OCI-LY1 (cell line): ENCODE measurements around the gene HDAC6.

Experiments used
- H2AFZ ChIP-seq: fragments of 200-600 bp; sonication (generic), shearing (Covaris generic); 2 replicates; pipeline ENCODE4 v1.6.0; 2014; ENCODE audit warnings: antibody characterized with exemption, mild to moderate bottlenecking, low read length
- H3F3A ChIP-seq: fragments of 200-600 bp; sonication (generic), shearing (Covaris generic); 2 replicates; pipeline ENCODE4 v1.6.0; 2014; ENCODE audit warnings: mild to moderate bottlenecking, antibody characterized with exemption, low read length, moderate library complexity; ENCODE audit not compliant: insufficient read depth
- H3K27ac ChIP-seq: fragments of 200-600 bp; sonication (generic); 2 replicates; pipeline ENCODE4 v1.5.1; 2014; ENCODE audit warnings: low read length, mixed run types, mild to moderate bottlenecking, low read depth; ENCODE audit not compliant: poor library complexity, severe bottlenecking
- H3K27me3 ChIP-seq: fragments of 200-600 bp; sonication (generic); 2 replicates; pipeline ENCODE4 v1.6.0; 2014; ENCODE audit warnings: antibody characterized with exemption, mild to moderate bottlenecking, low read length, moderate library complexity; ENCODE audit not compliant: insufficient read depth
- H3K36me3 ChIP-seq: fragments of 200-600 bp; sonication (generic); 2 replicates; pipeline ENCODE4 v1.6.1; 2014; ENCODE audit warnings: mild to moderate bottlenecking, antibody characterized with exemption, low read length, moderate library complexity, mixed read lengths; ENCODE audit not compliant: insufficient read depth
- H3K4me1 ChIP-seq: fragments of 200-600 bp; sonication (generic); 2 replicates; pipeline ENCODE4 v1.5.1; 2014; ENCODE audit warnings: mild to moderate bottlenecking, low read length, moderate library complexity; ENCODE audit not compliant: insufficient read depth, severe bottlenecking
- H3K4me2 ChIP-seq: fragments of 200-600 bp; sonication (generic), shearing (Covaris generic); 2 replicates; pipeline ENCODE4 v1.6.1; 2014; ENCODE audit warnings: low read length
- H3K4me3 ChIP-seq: fragments of 200-600 bp; sonication (generic); 2 replicates; pipeline ENCODE4 v1.5.1; 2014; ENCODE audit warnings: low read length, low read depth, mild to moderate bottlenecking, mixed read lengths; ENCODE audit not compliant: poor library complexity, severe bottlenecking
- H3K79me2 ChIP-seq: fragments of 200-600 bp; shearing (Covaris generic); 2 replicates; pipeline ENCODE4 v1.6.1; 2016; ENCODE audit warnings: mixed run types, low read length, mixed read lengths; ENCODE audit not compliant: insufficient read depth
- H3K9ac ChIP-seq: fragments of 200-600 bp; sonication (generic), shearing (Covaris generic); 2 replicates; pipeline ENCODE4 v1.6.1; 2014; ENCODE audit warnings: mild to moderate bottlenecking, low read length, mixed read lengths
- H3K9me2 ChIP-seq: fragments of 200-600 bp; sonication (generic), shearing (Covaris generic); 2 replicates; pipeline ENCODE4 v1.6.1; 2014; ENCODE audit warnings: low read depth, mild to moderate bottlenecking, low read length, mixed read lengths
- H3K9me3 ChIP-seq: fragments of 200-600 bp; shearing (Covaris generic); 2 replicates; pipeline ENCODE4 v1.6.1; 2014; ENCODE audit warnings: low read length, mixed read lengths
- H4K20me1 ChIP-seq: fragments of 200-600 bp; sonication (generic), shearing (Covaris generic); 2 replicates; pipeline ENCODE4 v1.6.0; 2016; ENCODE audit warnings: mild to moderate bottlenecking, low read length; ENCODE audit not compliant: insufficient read depth
- EZH2 ChIP-seq: fragments of 200-600 bp; sonication (generic), shearing (Covaris generic); IDR thresholded peaks from 2 replicates; pipeline ENCODE4 v1.8.0; 2017; ENCODE audit warnings: borderline replicate concordance, mixed run types, mild to moderate bottlenecking, antibody characterized with exemption, low read length, moderate library complexity, mixed read lengths
- TF ChIP-seq, protein P1 (sequence below): fragments of 200-600 bp; sonication (generic), shearing (Covaris generic); IDR thresholded peaks from 2 replicates; pipeline ENCODE4 v1.5.1; 2017; ENCODE audit warnings: mild to moderate bottlenecking, antibody characterized with exemption, low read length, moderate library complexity, mixed read lengths

HDAC6 gene

DNA sequence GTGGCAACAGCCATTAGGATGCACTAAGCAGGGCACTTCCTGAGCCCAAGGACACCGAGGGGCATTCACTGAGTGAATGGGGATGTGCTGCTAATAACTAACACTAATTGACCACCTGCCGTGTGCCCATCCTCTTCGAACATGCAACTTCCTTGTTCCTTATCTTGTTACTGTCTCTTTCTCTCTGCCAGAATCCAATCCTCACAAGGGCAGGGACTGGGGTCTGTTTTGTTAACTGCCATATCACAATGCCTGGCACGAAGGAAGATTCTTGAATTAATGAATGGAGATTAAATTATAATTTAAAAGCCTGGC, 25.7 kb downstream of the HDAC6 start:
- no peak overlapping the region for H3K27ac ChIP-seq
- no peak overlapping the region for H3K4me3 ChIP-seq
- no peaks in the 10 kb centered on the region for H3K9me2 ChIP-seq
- H4K20me1 ChIP-seq = no peaks in the 10 kb centered on the region
- H3K79me2 ChIP-seq = no peaks in the 10 kb centered on the region
- H3K9me3 ChIP-seq = no peaks in the 10 kb centered on the region
- H2AFZ ChIP-seq = no peak overlapping the region
- no peaks in the 10 kb centered on the region for H3F3A ChIP-seq
- no peaks in the 10 kb centered on the region for H3K4me1 ChIP-seq
- H3K4me2 ChIP-seq = no peak overlapping the region
- TF ChIP-seq EZH2 = no peak
- TF ChIP-seq, protein P1, sequence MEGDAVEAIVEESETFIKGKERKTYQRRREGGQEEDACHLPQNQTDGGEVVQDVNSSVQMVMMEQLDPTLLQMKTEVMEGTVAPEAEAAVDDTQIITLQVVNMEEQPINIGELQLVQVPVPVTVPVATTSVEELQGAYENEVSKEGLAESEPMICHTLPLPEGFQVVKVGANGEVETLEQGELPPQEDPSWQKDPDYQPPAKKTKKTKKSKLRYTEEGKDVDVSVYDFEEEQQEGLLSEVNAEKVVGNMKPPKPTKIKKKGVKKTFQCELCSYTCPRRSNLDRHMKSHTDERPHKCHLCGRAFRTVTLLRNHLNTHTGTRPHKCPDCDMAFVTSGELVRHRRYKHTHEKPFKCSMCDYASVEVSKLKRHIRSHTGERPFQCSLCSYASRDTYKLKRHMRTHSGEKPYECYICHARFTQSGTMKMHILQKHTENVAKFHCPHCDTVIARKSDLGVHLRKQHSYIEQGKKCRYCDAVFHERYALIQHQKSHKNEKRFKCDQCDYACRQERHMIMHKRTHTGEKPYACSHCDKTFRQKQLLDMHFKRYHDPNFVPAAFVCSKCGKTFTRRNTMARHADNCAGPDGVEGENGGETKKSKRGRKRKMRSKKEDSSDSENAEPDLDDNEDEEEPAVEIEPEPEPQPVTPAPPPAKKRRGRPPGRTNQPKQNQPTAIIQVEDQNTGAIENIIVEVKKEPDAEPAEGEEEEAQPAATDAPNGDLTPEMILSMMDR = no peak
- H3K36me3 ChIP-seq = no peaks in the 10 kb centered on the region
- no peaks in the 10 kb centered on the region for H3K27me3 ChIP-seq
- H3K9ac ChIP-seq = no peak overlapping the region

DNA sequence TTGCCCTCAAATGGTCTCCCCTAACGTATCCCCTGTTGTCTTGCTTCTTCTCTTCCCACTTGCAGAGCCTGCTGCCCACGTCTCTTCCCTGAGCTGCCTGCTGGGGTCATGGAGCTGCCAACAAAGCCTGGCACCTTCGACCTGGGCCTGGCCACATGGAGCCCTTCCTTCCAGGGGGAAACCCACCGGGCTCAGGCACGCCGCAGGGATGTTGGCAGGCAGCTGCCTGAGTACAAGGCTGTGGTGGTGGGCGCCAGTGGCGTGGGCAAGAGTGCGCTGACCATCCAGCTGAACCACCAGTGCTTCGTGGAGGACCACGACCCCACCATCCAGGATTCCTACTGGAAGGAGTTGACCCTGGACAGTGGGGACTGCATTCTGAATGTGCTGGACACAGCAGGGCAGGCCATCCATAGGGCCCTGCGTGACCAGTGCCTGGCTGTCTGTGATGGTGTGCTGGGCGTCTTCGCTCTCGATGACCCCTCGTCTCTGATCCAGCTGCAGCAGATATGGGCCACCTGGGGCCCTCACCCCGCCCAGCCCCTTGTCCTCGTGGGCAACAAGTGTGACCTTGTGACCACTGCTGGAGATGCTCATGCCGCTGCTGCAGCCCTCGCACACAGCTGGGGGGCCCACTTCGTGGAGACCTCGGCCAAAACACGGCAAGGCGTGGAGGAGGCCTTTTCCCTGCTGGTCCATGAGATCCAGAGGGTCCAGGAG, 27.3 kb downstream of the HDAC6 start:
- H3K27ac ChIP-seq = no peak overlapping the region
- H3K9me2 ChIP-seq = no peaks in the 10 kb centered on the region

DNA sequence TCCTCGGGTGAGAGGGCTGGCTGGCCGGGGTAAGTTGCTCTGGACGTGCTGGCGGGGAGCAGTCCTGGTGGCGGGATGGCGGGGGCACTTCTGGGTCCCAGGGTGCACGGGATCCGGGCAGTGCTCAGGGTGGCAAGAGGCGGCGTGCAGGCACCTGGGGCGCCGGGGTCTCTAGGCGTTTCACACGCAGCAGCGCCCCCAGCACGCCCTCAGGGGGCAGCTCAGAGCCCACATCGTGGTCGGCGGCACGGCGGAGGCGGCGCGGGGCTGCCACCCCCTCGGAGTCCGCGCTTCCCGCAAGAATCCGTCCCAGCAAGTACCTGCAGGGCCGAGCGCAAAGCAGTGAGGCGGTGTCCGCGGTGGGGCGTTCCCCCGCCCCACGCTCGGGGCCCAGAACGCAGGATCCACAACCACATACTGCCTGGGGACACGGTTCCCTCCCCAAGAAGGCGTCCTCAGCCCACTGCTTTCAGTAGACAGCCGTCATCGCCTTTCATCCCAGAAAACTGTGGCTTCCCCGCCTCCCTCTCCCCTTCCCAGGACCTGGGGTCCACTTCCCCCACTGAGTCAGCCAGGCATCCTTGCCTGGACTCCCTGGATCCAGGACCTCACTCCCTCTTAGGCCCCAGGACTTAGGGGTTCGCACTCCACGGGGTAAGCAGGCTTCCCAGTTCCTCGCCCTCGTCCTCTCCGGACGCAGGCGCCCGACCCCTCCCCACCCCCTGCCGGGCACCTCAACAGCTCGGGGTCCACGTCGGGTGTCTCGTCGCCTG, 29.5 kb downstream of the HDAC6 start:
- H3K9ac ChIP-seq = no peak overlapping the region
- TF ChIP-seq EZH2 = no peak
- TF ChIP-seq, protein P1 = no peak
- no peaks in the 10 kb centered on the region for H3F3A ChIP-seq
- H3K36me3 ChIP-seq = no peaks in the 10 kb centered on the region
- no peaks in the 10 kb centered on the region for H3K27me3 ChIP-seq
- H4K20me1 ChIP-seq = no peaks in the 10 kb centered on the region
- no peak overlapping the region for H3K27ac ChIP-seq
- H3K9me3 ChIP-seq = no peaks in the 10 kb centered on the region
- H3K79me2 ChIP-seq = no peaks in the 10 kb centered on the region
- no peak overlapping the region for H3K4me3 ChIP-seq
- H2AFZ ChIP-seq = no peak overlapping the region
- H3K4me2 ChIP-seq = no peak overlapping the region
- H3K9me2 ChIP-seq = no peaks in the 10 kb centered on the region
- H3K4me1 ChIP-seq = peaks cover 17% of the 10 kb centered on the region

More for the DNA sequence above, 27.3 kb downstream of the HDAC6 start:
- Histone ChIP-seq H3K4me3 (no peak overlapping the region), H3F3A (no peaks in the 10 kb centered on the region), H2AFZ (no peak overlapping the region), H3K4me1 (peaks cover 6% of the 10 kb centered on the region), H3K79me2 (no peaks in the 10 kb centered on the region), H4K20me1 (no peaks in the 10 kb centered on the region), H3K4me2 (no peak overlapping the region), H3K36me3 (no peaks in the 10 kb centered on the region), H3K9me3 (no peaks in the 10 kb centered on the region), H3K27me3 (no peaks in the 10 kb centered on the region), H3K9ac (no peak overlapping the region)
- TF ChIP-seq, protein P1 = no peak
- TF ChIP-seq EZH2 = no peak
